Embryonic facial prominence (tissue), 1 donor: ENCODE measurements around the gene C16orf82.
"Not testable (repeated sequence)": the region's sequence is repeated elsewhere in the genome, so short reads cannot be mapped to it uniquely, and the experiment has no call there.

Source experiments
- DNase-seq: peaks from one replicate; pipeline ENCODE4 v3.0.0-alpha.2; 2016; ENCODE audit errors: extremely low spot score

Gene C16orf82

DNA sequence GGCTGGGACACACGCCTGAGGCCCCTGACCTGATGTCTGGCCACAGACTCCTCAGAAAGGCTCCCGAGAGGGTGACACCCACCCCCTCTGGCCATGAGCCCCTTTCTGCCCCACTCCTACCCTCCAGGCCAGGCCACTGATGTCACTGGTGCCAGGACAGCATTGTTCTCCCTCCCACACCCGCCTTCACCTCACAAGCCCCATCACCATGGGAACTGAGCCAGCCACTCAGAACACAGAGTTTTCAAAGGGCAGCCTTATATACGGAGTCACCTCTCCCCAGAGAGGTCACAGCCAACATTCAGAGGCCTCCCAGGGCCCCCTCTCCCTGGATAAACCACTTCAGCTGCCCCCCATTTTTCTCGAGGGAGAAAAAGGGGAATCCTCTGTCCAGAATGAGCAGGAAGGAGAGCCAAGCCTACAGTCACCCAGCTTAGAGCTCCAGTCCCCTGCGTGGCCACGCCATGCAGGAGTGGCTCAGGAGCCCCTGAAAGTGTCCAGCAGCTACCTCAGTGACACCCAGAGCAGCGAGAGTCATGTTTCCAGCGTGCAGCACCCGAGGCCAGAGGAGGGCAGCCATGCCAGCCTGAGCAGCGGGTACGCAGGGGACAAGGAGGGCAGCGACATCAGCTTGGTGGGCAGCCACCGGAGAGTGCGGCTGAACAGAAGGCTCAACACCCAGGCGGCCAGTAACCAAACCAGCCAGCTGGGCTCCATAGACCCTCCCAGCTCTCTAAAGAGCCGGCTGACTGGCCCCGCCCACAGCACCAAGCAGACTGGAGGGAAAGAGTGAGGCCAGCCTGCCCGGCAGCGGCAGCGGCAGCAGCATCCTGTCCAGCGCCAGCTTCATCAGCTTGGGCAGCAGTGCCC lies at the start of gene C16orf82:
Gene C16orf82, plus strand, starts transcription at position 260 of the 870 bp plus-strand sequence.
- DNase-seq = no peak

- DNase-seq = no peak
These were observed 46.7 kb upstream of the C16orf82 start for GRCh38 chr16:27020031-27020430.

GRCh38 chr16:27024010-27024409 lies 42.7 kb upstream of the C16orf82 start:
- DNase-seq = no peak

DNA sequence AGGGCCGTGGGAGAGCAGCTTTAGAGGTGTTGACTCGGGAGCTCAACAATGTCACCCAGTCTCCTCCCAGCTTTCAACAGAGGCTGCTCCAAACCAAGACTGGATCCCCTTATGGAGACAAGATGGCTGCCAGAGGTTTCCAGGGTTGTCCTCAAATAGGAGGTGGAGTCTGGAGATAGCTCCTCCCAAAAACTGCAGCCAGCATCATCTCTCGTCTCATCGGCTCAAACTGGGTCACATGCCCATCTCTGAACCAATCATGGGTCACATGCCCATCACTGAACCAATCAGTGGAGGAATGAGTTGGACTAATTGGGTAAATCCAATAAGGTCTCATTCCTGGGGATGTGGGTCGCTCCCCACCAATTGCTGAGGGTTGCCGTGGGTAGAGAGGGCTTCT lies 41.1 kb upstream of the C16orf82 start:
- DNase-seq = no peak

DNA sequence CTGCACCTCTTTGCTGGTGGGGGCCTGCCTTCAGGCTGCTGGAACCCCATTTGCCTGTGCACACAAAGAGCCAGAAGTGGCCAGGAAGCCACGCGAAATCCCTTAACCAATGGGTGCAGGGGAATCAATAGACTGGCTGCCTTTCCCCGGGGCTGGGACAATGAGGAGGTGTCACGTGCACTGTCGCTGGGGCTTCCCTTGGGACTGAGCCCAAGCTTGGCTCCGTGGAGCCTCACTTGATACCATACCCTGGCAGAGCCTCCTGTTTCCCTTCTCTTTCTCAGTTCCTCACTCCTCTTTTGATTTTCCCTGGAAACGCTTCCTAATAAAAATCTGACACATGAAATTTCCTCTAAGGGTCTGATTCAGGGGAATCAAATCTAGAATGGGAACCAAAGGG lies 38.8 kb upstream of the C16orf82 start:
- DNase-seq = no peak

DNA sequence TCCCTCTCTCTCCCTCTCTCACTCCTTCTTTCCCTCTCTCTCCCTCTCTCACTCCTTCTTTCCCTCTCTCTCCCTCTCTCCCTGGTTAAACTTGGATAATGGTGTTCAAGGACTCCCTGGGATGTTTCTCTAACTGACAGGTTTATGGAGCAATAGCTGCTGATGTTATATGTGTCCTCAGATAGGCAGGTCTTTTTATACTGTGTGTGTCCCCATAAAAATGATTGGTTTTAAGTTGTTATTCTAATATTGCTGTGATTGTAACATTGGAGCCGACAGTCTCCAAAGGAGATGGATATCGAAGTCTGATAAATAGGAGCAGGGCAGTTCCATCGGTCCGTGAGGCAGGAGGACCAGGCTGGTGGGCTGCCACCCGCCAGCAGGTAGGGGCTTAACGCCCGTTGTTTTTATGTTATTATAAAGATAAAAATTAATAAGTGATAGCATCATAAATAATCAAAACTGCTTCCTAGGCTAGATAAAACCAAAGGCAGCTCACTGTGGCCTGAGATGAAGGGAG lies 38.1 kb upstream of the C16orf82 start:
- no peak for DNase-seq

GRCh38 chr16:27029525-27029924 lies 37.2 kb upstream of the C16orf82 start:
- no peak for DNase-seq

- no peak for DNase-seq
These were observed 33.3 kb upstream of the C16orf82 start for GRCh38 chr16:27033281-27033979.

DNA sequence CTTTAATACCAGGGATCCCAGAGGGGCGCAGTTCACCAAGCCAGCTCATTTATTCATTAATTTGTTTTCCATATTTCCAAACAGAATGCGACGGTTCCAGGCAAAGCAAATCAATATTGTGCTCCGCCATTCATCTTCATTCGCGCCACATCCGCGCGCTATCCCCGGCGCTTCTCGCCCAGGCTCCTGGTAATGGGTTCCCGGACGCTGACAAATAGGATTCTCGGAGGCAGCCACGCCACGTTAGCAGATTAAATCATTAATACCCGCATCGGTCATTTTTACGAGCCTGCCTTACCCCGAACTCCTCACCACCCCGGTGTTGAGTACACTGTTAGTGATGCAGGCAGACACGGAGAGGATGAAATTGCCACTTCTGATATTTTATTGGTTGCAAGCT lies 26.0 kb upstream of the C16orf82 start:
- no peak for DNase-seq

DNA sequence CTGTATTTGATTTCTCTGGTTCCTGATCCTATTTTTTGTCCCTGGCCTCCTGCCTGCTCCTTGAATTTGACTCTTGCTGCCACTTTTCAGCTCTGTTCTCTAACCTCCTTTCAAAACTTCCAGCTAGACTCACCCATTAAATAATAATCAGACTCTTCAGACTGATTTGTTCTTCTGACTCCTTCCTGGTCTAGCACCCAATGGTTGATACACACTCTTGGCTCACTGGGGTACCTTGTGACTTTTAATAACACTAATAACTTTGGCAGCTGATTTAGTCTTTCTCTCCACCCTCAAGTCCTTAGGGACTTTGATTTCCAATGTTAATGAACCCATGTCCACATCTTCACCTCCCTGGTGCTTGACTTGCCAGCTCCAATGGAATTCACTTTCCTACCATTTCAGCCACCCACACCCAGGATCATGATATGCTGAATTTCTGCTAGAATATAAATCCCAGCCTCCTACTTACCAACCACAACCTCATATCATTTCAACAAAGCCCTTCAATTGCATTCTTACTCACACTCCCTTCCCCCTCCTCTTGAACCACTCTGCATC lies 19.7 kb upstream of the C16orf82 start:
- no peak for DNase-seq

GRCh38 chr16:27048316-27048715 lies 18.4 kb upstream of the C16orf82 start:
- no peak for DNase-seq

GRCh38 chr16:27049117-27049516 lies 17.6 kb upstream of the C16orf82 start:
- no peak for DNase-seq

GRCh38 chr16:27052007-27052406 lies 14.7 kb upstream of the C16orf82 start:
- no peak for DNase-seq

GRCh38 chr16:27053996-27054395 lies 12.7 kb upstream of the C16orf82 start:
- DNase-seq = no peak

DNA sequence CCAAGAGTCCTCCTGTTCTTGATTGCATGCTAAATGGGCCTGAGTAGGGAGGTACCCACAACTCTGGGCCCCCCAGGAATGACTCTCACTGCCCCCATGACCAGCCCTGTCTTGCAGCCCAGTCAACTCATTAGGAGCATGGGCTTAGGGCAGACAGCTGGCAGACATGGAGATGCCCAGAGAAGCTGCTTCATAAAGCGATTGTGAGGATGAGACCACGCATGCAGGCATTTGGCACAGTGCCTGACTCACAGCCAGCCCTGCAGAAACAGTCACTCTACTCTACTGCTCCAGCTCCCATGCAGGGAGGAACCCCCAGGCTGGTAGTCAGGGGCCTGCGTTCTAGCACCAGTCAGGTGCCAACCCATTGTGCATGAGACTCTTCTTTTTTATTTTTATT lies 8.4 kb upstream of the C16orf82 start:
- no peak for DNase-seq

- no peak for DNase-seq
These were observed 4.0 kb downstream of the C16orf82 start for GRCh38 chr16:27070776-27071175.

DNA sequence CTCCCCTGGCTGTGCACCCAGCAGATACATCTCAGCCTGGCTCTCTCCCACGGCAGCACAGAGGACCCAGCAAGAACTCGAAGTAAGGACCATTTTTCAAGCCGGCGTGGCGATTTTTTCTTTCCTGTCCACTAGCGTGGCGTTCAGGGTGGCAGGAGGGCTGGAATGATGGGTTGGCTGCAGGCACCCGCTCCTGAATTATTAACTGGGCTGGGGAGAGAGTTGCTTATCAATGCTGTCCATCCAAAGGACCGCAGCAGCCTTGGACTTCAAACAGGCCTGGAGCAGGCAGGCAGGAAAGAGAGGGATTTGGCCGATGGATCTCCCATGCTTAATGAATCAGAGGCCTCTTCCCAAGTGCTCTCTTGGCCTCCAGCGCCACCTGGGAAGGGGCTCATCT lies 7.0 kb downstream of the C16orf82 start:
- DNase-seq = no peak

- DNase-seq = no peak
These were observed 14.2 kb downstream of the C16orf82 start for GRCh38 chr16:27080895-27081294.

DNA sequence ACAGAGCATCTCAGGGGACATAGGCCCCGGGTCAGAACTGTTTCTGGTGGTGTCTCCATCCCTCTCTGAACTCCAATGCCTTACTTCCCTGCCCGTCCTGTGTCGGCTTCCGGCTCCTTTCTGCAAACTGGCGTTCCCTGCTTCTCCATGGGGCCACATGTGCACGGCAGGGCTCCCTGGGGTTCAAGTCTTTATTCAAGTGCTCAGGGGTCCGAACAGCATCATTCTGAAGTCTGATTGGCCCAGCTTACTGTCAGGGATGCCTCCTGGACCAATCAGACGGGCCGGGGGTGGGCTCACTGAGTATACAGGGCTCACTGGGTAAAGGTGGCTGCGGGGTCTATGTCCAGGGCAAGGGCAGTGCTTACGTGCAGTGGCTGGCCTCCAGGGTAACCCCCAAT lies 17.1 kb downstream of the C16orf82 start:
- no peak for DNase-seq

- DNase-seq = no peak
These were observed 17.7 kb downstream of the C16orf82 start for GRCh38 chr16:27084307-27085028.

GRCh38 chr16:27085182-27085581 lies 18.5 kb downstream of the C16orf82 start:
- no peak for DNase-seq

DNA sequence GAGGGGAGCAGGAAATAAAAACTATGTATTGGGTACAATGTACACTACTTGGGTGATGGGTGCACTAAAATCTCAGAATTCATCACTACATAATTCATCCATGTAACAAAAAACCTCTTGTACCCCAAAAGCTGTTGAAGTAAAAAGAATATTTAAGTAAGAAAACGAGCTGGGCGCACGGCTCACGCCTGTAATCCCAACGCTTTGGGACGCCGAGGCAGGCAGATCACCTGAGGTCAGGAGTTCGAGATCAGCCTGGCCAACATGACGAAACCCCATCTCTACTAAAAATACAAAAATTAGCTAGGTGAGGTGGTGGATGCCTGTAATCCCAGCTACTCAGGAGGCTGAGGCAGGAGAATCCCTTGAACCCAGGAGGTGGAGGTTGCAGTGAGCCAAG lies 19.3 kb downstream of the C16orf82 start:
- DNase-seq = not testable (repeated sequence)
